BLaER1 treated with 17β-estradiol and CSF1 and Interleukin-3, amounts not matched to agents 10 nM and 100 nM (cell line): Measurements from ENCODE around the gene PRCD.

ENCODE experiments used
- H3K27ac ChIP-seq, 11 experiments: shearing (Covaris generic); formaldehyde crosslinking; 2 replicates each; pipeline ENCODE4 v1.8.1; 2022
- H3K27me3 ChIP-seq, 11 experiments: shearing (Covaris generic); formaldehyde crosslinking; 2 replicates each; pipeline ENCODE4 v1.8.1; 2022
- H3K36me3 ChIP-seq, 11 experiments: shearing (Covaris generic); formaldehyde crosslinking; 2 replicates each; pipeline ENCODE4 v1.8.1; 2022
- H3K4me1 ChIP-seq, 10 experiments: shearing (Covaris generic); formaldehyde crosslinking; 2 replicates each; pipeline ENCODE4 v1.8.1; 2022
- H3K4me2 ChIP-seq, 11 experiments: shearing (Covaris generic); formaldehyde crosslinking; 2 replicates each; pipeline ENCODE4 v1.8.1; 2022
- H3K4me3 ChIP-seq, 10 experiments: shearing (Covaris generic); formaldehyde crosslinking; 2 replicates each; pipeline ENCODE4 v1.8.1; 2022
- H3K9ac ChIP-seq, 11 experiments: shearing (Covaris generic); formaldehyde crosslinking; 2 replicates each; pipeline ENCODE4 v1.8.1; 2022
- H3K9me3 ChIP-seq, 11 experiments: shearing (Covaris generic); formaldehyde crosslinking; replicated peaks in 1 of 11; 2 replicates each; pipeline ENCODE4 v1.8.1; 2022
- H4K20me1 ChIP-seq, 11 experiments: shearing (Covaris generic); formaldehyde crosslinking; 2 replicates each; pipeline ENCODE4 v1.8.1; 2022
- Cebpa-rat ChIP-seq, 11 experiments: shearing (Covaris generic); IDR thresholded peaks; 2 replicates each; pipeline ENCODE4 v1.8.1; 2022

PRCD gene

GRCh38 chr17:76527430-76528111, 12.3 kb upstream of the PRCD start:
- no peaks in the 10 kb centered on the region for H4K20me1 ChIP-seq
- H3K9ac ChIP-seq: peak overlapping the region in 9 of 11 experiments; percentile 2 to 87 (median 56); a peak in 14 of 22 replicates
- H3K27ac ChIP-seq: peak overlapping the region in 7 of 11 experiments; percentile 77 to 95 (median 82); a peak in 12 of 22 replicates
- peak overlapping the region; percentile 67 to 99 (median 93) for H3K4me2 ChIP-seq
- H3K27me3 ChIP-seq: peaks cover 0 to 15% (median 0%) of the 10 kb centered on the region in 11 experiments; a peak in 2 of 22 replicates
- H3K4me3 ChIP-seq: peak overlapping the region in 8 of 10 experiments; percentile 11 to 54 (median 30); a peak in 9 of 20 replicates
- no peak for TF ChIP-seq Cebpa-rat (IDR thresholded peaks at IDR 0.05)
- no peaks in the 10 kb centered on the region for H3K36me3 ChIP-seq
- peaks cover 65 to 100% (median 98%) of the 10 kb centered on the region in 10 experiments for H3K4me1 ChIP-seq
- no peaks in the 10 kb centered on the region for H3K9me3 ChIP-seq

- Histone ChIP-seq H3K27ac (peak overlapping the region; percentile 77 to 95 (median 83)), H4K20me1 (no peaks in the 10 kb centered on the region), H3K4me3 (peak overlapping the region; percentile 11 to 54 (median 34); a peak in 14 of 20 replicates), H3K27me3 (peaks cover 0 to 15% (median 0%) of the 10 kb centered on the region in 11 experiments; a peak in 2 of 22 replicates), H3K36me3 (no peaks in the 10 kb centered on the region), H3K9me3 (no peaks in the 10 kb centered on the region), H3K4me2 (peak overlapping the region; percentile 67 to 99 (median 93)), H3K4me1 (peaks cover 60 to 100% (median 94%) of the 10 kb centered on the region in 10 experiments), H3K9ac (peak overlapping the region; percentile 56 to 87 (median 73))
- TF ChIP-seq Cebpa-rat (IDR thresholded peaks at IDR 0.05): no peak
Measured at GRCh38 chr17:76528156-76528527, 11.7 kb upstream of the PRCD start.

GRCh38 chr17:76528528-76529223, 11.2 kb upstream of the PRCD start:
- H3K36me3 ChIP-seq: no peaks in the 10 kb centered on the region
- H3K4me2 ChIP-seq: peak overlapping the region; percentile 79 to 99 (median 93)
- peak overlapping the region; percentile 65 to 87 (median 73) for H3K9ac ChIP-seq
- peak overlapping the region; percentile 9 to 54 (median 34); a peak in 14 of 20 replicates for H3K4me3 ChIP-seq
- H3K27me3 ChIP-seq: peaks cover 0 to 10% (median 0%) of the 10 kb centered on the region in 11 experiments; a peak in 1 of 22 replicates
- TF ChIP-seq Cebpa-rat (IDR thresholded peaks at IDR 0.05): no peak
- peak overlapping the region; percentile 77 to 95 (median 83) for H3K27ac ChIP-seq
- no peaks in the 10 kb centered on the region for H3K9me3 ChIP-seq
- peaks cover 60 to 98% (median 88%) of the 10 kb centered on the region in 10 experiments for H3K4me1 ChIP-seq
- H4K20me1 ChIP-seq: no peaks in the 10 kb centered on the region

- Histone ChIP-seq H3K27ac (peak overlapping the region; percentile 77 to 95 (median 83)), H3K4me3 (peak overlapping the region in 1 of 10 experiments; percentile 5; a peak in 2 of 20 replicates), H3K9me3 (no peaks in the 10 kb centered on the region), H3K27me3 (0 out of 22 replicates have a peak, but pooled peaks cover 0 to 9% (median 0%) of the 10 kb centered on the region in 11 experiments), H3K4me1 (peaks cover 58 to 94% (median 86%) of the 10 kb centered on the region in 10 experiments), H3K9ac (peak overlapping the region; percentile 65 to 87 (median 73)), H4K20me1 (no peaks in the 10 kb centered on the region), H3K4me2 (peak overlapping the region; percentile 79 to 99 (median 93)), H3K36me3 (no peaks in the 10 kb centered on the region)
- TF ChIP-seq Cebpa-rat (IDR thresholded peaks at IDR 0.05): no peak
Measured at GRCh38 chr17:76529224-76530094, 10.4 kb upstream of the PRCD start.

- peak overlapping the region; percentile 77 to 95 (median 83) for H3K27ac ChIP-seq
- peak overlapping the region; percentile 65 to 87 (median 73) for H3K9ac ChIP-seq
- H3K4me3 ChIP-seq: peak overlapping the region in 1 of 10 experiments; percentile 5; a peak in 4 of 20 replicates
- H3K4me2 ChIP-seq: peak overlapping the region; percentile 79 to 99 (median 93)
- no peaks in the 10 kb centered on the region for H3K36me3 ChIP-seq
- H3K9me3 ChIP-seq: no peaks in the 10 kb centered on the region
- 0 out of 22 replicates have a peak, but pooled peaks cover 0 to 9% (median 0%) of the 10 kb centered on the region in 11 experiments for H3K27me3 ChIP-seq
- H4K20me1 ChIP-seq: no peaks in the 10 kb centered on the region
- H3K4me1 ChIP-seq: peaks cover 58 to 94% (median 86%) of the 10 kb centered on the region in 10 experiments
- TF ChIP-seq Cebpa-rat (IDR thresholded peaks at IDR 0.05): no peak
Measured at GRCh38 chr17:76530095-76530723, 9.6 kb upstream of the PRCD start.

GRCh38 chr17:76530811-76531485, 8.9 kb upstream of the PRCD start:
- Histone ChIP-seq H3K4me3 (no peak overlapping the region; a peak in 2 of 20 replicates), H3K36me3 (no peaks in the 10 kb centered on the region), H4K20me1 (no peaks in the 10 kb centered on the region), H3K27ac (peak overlapping the region; percentile 77 to 95 (median 83)), H3K4me1 (peaks cover 62 to 94% (median 87%) of the 10 kb centered on the region in 10 experiments), H3K27me3 (peaks cover 1 to 12% (median 6%) of the 10 kb centered on the region in 11 experiments; a peak in 20 of 22 replicates), H3K9me3 (no peaks in the 10 kb centered on the region), H3K9ac (peak overlapping the region; percentile 65 to 87 (median 73); a peak in 19 of 22 replicates), H3K4me2 (peak overlapping the region; percentile 79 to 99 (median 93))
- no peak for TF ChIP-seq Cebpa-rat (IDR thresholded peaks at IDR 0.05)

GRCh38 chr17:76531486-76532038, 8.3 kb upstream of the PRCD start:
- H3K27me3 ChIP-seq: peaks cover 8 to 18% (median 12%) of the 10 kb centered on the region in 11 experiments
- peaks cover 66 to 94% (median 87%) of the 10 kb centered on the region in 10 experiments for H3K4me1 ChIP-seq
- no peak for TF ChIP-seq Cebpa-rat (IDR thresholded peaks at IDR 0.05)
- peak overlapping the region in 4 of 11 experiments; percentile 73 to 87 (median 79); a peak in 5 of 22 replicates for H3K9ac ChIP-seq
- H4K20me1 ChIP-seq: no peaks in the 10 kb centered on the region
- H3K27ac ChIP-seq: peak overlapping the region in 10 of 11 experiments; percentile 77 to 95 (median 82); a peak in 15 of 22 replicates
- no peaks in the 10 kb centered on the region for H3K36me3 ChIP-seq
- H3K9me3 ChIP-seq: no peaks in the 10 kb centered on the region
- H3K4me3 ChIP-seq: no peak overlapping the region
- peak overlapping the region; percentile 79 to 99 (median 93) for H3K4me2 ChIP-seq
